ENCODE measurements around the gene UBE2D1. TPM values are rescaled to one million over a fixed set of nuclear protein-coding genes. Genes with fewer than 3 reads are reported as not detected.

UBE2D1 gene
- total and polyA plus RNA-seq, 2 of the 13 experiments (the other 11 are each of a cell fraction or from before 2014, with no cell fraction given): 6.2 to 13.8 TPM

- TF ChIP-seq MYC (CRISPR knock-in tag; IDR thresholded peaks at IDR 0.05; ENCODE audit: borderline replicate concordance): peak; percentile 93
- peak; percentile 69 for TF ChIP-seq KLF6 (CRISPR knock-in tag; IDR thresholded peaks at IDR 0.05)
- TF ChIP-seq YEATS4 (CRISPR knock-in tag; IDR thresholded peaks at IDR 0.05; ENCODE audit: borderline replicate concordance): peak; percentile 94
- TF ChIP-seq HNRNPL (IDR thresholded peaks at IDR 0.05; ENCODE audit: low read depth, low read length): peak; percentile 49; the same call in 1 of the 2 replicates
- TF ChIP-seq TAF15 (IDR thresholded peaks at IDR 0.05; ENCODE audit: low read depth, low read length, poor library complexity, severe bottlenecking): peak; percentile 87
- peak; percentile 81; the same call in 1 of the 2 replicates for TF ChIP-seq FOXK1 (CRISPR knock-in tag; IDR thresholded peaks at IDR 0.05; ENCODE audit: borderline replicate concordance, low read depth)
- TF ChIP-seq SRY (CRISPR knock-in tag; IDR thresholded peaks at IDR 0.05): peak; percentile 63; the same call in 1 of the 2 replicates
- TF ChIP-seq ZNF563 (CRISPR knock-in tag; IDR thresholded peaks at IDR 0.05): peak; percentile 62; the same call in 1 of the 2 replicates
- no peak for TF ChIP-seq HMG20B (CRISPR knock-in tag; conservative IDR thresholded peaks at IDR 0.05)
- TF ChIP-seq SALL1 (CRISPR knock-in tag; IDR thresholded peaks at IDR 0.05): peak; percentile 81
- peak; percentile 96; the same call in 1 of the 2 replicates for TF ChIP-seq ZNF737 (CRISPR knock-in tag; IDR thresholded peaks at IDR 0.05; ENCODE audit: borderline replicate concordance)
- TF ChIP-seq HDAC1 (CRISPR knock-in tag; IDR thresholded peaks at IDR 0.05): peak; percentile 94
- peak; percentile 25; the same call in 1 of the 2 replicates for TF ChIP-seq NKX3-1 (CRISPR knock-in tag; IDR thresholded peaks at IDR 0.05)
- TF ChIP-seq, protein P1, sequence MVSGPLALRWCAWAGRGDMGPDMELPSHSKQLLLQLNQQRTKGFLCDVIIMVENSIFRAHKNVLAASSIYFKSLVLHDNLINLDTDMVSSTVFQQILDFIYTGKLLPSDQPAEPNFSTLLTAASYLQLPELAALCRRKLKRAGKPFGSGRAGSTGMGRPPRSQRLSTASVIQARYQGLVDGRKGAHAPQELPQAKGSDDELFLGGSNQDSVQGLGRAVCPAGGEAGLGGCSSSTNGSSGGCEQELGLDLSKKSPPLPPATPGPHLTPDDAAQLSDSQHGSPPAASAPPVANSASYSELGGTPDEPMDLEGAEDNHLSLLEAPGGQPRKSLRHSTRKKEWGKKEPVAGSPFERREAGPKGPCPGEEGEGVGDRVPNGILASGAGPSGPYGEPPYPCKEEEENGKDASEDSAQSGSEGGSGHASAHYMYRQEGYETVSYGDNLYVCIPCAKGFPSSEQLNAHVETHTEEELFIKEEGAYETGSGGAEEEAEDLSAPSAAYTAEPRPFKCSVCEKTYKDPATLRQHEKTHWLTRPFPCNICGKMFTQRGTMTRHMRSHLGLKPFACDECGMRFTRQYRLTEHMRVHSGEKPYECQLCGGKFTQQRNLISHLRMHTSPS (CRISPR knock-in tag; IDR thresholded peaks at IDR 0.05; ENCODE audit: low read depth): 0 out of 2 replicates have a peak, but pooled peaks have one; percentile 16
- TF ChIP-seq ZZZ3 (CRISPR knock-in tag; IDR thresholded peaks at IDR 0.05; ENCODE audit: borderline replicate concordance): no peak; the same call in 1 of the 2 replicates
- peak; percentile 89 for TF ChIP-seq THAP11 (CRISPR knock-in tag; IDR thresholded peaks at IDR 0.05)
- peak; percentile 72; the same call in 1 of the 2 replicates for TF ChIP-seq ZNF441 (CRISPR knock-in tag; IDR thresholded peaks at IDR 0.05; ENCODE audit: borderline replicate concordance)
- TF ChIP-seq ZNF3 (CRISPR knock-in tag; IDR thresholded peaks at IDR 0.05): no peak
- TF ChIP-seq PAWR (CRISPR knock-in tag; IDR thresholded peaks at IDR 0.05; ENCODE audit: borderline replicate concordance): no peak
- no peak for TF ChIP-seq ZNF34 (CRISPR knock-in tag; IDR thresholded peaks at IDR 0.05; ENCODE audit: borderline replicate concordance)
- TF ChIP-seq KDM5B (CRISPR knock-in tag; IDR thresholded peaks at IDR 0.05; ENCODE audit: borderline replicate concordance): peak; percentile 74
- peak; percentile 77 for TF ChIP-seq ZSCAN21 (CRISPR knock-in tag; IDR thresholded peaks at IDR 0.05; ENCODE audit: borderline replicate concordance)
- TF ChIP-seq POGZ (CRISPR knock-in tag; IDR thresholded peaks at IDR 0.05): peak; percentile 93
- peak; percentile 87; the same call in 1 of the 2 replicates for TF ChIP-seq ZNF232 (CRISPR knock-in tag; IDR thresholded peaks at IDR 0.05; ENCODE audit: borderline replicate concordance)
- TF ChIP-seq, protein P2, sequence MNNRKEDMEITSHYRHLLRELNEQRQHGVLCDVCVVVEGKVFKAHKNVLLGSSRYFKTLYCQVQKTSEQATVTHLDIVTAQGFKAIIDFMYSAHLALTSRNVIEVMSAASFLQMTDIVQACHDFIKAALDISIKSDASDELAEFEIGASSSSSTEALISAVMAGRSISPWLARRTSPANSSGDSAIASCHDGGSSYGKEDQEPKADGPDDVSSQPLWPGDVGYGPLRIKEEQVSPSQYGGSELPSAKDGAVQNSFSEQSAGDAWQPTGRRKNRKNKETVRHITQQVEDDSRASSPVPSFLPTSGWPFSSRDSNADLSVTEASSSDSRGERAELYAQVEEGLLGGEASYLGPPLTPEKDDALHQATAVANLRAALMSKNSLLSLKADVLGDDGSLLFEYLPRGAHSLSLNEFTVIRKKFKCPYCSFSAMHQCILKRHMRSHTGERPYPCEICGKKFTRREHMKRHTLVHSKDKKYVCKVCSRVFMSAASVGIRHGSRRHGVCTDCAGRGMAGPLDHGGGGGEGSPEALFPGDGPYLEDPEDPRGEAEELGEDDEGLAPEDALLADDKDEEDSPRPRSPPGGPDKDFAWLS (CRISPR knock-in tag; IDR thresholded peaks at IDR 0.05; ENCODE audit: borderline replicate concordance): peak; percentile 78; the same call in 1 of the 2 replicates
- TF ChIP-seq JUN (CRISPR knock-in tag; IDR thresholded peaks at IDR 0.05): no peak
Observed at GRCh38 chr10:58384999-58385783, 50.4 kb downstream of the UBE2D1 start, which contains the start of gene TFAM (continued).

Data from HepG2 (cell line).